Adipose tissue (tissue), 3 donors: Measurements from ENCODE around the gene RHOF. TPM values are rescaled to one million over a fixed set of nuclear protein-coding genes. Genes with fewer than 3 reads are reported as not detected.

Experiments
- H3K27ac ChIP-seq: one replicate; pipeline ENCODE4 v1.5.1; 2013; ENCODE audit warnings: low read depth, low read length
- WGBS, 3 donors: extraction: QIAGEN DNeasy Blood & Tissue Kit; methylation state at CpG; one replicate each; pipeline ENCODE4 v1.1.7; 2013; 5-methylcytosine and 5-hydroxymethylcytosine counted together
- polyA plus RNA-seq, 3 donors: library from polyadenylated mRNA; stranded (reverse); fragments of 200-250 nt; gene quantifications; one replicate each; pipeline ENCODE4 v1.2.3, GENCODE V29; 2013
- donor health status: healthy with polysubstance abuse.
- donor health status: Bipolar disorder and iron deficiency.
- donor health status: healthy.

RHOF gene, protein sequence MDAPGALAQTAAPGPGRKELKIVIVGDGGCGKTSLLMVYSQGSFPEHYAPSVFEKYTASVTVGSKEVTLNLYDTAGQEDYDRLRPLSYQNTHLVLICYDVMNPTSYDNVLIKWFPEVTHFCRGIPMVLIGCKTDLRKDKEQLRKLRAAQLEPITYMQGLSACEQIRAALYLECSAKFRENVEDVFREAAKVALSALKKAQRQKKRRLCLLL
- 1 to 10 TPM; 2.3 to 4.3 (median 3.3) TPM for polyA plus RNA-seq

DNA sequence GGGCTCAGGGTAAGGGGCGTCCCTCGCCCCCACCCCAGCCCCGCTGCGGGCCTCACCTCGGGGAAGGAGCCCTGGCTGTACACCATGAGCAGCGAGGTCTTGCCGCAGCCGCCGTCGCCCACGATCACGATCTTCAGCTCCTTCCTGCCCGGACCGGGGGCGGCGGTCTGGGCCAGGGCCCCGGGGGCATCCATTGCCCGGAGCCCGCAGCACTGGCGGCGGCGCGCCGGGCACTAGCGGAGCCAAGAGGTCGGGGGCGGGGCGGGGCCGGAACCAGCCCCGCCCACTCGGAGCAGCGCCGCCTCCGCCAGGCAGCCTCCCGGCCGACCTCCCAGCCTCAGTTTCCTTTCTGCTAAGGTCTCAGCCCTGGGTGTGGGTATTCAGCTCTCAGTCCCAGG, at the start of gene RHOF:
RHOF (minus strand) TSS at position 249 of the 398 bp plus-strand sequence; CDS start at position 194, 55 bp downstream.
- WGBS, 3 donors: 1 to 3% (median 3%) methylated on average over 31 to 36 of the region's 36 CpGs

DNA sequence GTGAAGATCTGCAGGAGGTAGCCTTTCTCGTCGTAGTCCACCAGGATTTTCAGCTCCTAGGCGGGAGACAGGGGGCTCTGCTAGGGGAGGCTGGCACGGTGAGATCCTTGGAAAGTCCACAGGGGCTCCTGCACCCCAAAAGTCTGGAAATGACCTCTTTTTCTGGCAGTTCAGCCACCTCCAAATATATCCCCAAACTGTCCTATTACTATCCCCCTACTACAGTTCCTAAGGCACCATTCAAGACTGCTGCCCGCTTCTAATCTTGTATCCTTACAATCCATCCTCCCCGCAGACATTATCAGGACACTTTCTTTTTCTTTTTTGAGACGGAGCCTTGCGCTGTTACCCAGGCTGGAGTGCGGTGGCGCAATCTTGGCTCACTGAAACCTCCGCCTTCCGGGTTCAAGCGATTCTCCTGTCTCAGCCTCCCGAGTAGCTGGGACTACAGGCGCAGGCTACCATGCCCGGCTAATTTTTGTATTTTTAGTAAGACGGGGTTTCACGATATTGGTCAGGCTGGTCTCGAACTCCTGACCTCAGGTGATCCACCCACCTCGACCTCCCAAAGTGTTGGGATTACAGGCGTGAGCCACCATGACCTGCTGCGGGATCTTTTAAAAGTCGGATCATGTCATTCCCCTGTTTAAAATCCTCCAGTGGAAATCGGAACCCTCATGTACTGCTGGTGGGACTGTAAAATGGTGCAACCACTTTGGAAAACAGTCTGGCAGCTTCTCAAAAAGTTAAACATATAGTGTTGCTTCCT, 46.7 kb upstream of the RHOF start:
- 65 to 68% (median 67%) methylated on average over 24 of the region's 24 CpGs for WGBS, 3 donors

More for the DNA sequence above, at the start of gene RHOF:
- no peak within 1 kb of the TSS for H3K27ac ChIP-seq

DNA sequence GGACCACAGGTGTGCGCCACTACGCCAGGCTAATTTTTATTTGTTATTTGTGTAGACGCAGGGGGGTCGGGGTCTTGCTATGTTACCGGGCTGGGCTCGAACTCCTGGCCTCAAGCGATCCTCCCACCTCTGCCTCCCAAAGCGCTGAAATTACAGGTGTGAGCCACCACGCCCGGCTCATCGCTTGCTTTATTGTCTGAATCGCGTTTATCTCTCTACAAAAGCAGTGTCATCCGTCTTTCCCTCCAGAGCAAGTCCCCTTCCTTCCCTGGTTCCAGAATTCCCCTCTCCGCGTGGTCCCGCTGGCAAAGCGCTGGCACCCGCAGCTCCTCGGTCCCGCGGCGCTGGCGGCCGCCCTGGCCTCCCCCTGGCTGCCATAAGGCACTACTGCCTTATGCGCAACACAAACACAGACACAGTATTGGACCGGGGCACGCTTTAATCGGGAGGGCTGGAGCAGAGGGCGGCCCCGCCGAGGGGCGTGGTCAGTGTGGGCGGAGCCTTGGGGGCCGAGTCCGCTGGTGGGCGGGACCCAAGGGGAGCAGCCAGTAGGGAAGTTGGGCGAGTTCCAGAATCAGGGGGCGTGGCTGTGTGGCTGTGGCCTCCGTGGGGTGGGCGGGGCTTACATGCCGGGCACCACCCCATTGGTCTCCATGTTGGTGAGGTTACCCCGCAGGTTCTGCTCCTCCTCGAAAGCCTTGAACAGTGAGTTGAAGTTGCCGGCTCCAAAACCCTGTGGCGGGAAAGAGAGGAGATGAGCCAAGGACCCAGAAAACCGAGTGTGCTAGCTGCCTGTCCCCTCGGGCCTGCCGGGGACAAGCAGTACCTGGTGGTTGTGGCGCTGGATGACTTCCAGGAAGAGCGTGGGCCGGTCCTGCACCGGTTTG, 45.9 kb upstream of the RHOF start:
- no peak overlapping the region for H3K27ac ChIP-seq
- 11 to 13% (median 13%) methylated on average over 53 of the region's 53 CpGs for WGBS, 3 donors

More for the DNA sequence above, 46.7 kb upstream of the RHOF start:
- H3K27ac ChIP-seq: no peak overlapping the region

DNA sequence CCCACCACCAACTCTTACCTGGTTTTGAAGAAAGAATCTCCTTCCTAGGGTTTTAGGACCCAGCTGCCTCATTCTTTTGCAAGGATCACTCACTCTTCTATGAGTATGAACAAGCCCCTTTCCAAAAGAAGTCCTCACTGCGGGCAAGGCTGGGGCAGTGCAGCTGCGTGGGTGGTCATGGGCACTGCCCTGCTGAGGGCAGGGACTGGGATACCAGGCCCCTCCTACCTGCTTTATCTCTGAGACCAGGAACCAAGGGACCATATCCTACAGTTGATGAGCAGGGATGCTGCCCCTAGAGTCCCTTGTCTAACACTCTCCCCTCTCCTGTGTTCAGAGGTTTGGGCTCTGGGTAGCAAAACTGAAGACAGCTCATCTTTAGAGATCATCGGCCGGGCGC, 44.6 kb upstream of the RHOF start:
- H3K27ac ChIP-seq: no peak overlapping the region
- WGBS, 3 donors: 87 to 89% (median 88%) methylated on average over 5 of the region's 5 CpGs

DNA sequence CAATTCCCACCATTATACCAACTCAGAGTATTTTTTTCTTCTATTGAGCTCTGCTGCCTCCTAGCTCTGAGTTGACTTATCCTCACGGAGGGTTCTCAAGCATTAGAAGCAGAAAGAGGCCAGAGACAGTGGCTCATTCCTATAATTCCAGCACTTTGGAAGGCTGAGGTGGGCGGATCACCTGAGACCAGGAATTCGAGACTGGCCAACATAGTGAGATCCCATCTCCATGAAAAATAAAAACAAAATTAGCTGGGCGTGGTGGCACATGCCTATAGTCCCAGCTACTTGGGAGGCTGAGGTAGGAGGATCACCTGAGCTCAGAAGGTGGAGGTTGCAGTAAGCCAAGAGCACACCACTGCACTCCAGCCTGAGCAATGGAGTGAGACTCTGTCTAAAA, 44.2 kb upstream of the RHOF start:
- H3K27ac ChIP-seq: no peak overlapping the region
- WGBS, 3 donors: 72 to 80% (median 79%) methylated on average over 4 of the region's 4 CpGs

DNA sequence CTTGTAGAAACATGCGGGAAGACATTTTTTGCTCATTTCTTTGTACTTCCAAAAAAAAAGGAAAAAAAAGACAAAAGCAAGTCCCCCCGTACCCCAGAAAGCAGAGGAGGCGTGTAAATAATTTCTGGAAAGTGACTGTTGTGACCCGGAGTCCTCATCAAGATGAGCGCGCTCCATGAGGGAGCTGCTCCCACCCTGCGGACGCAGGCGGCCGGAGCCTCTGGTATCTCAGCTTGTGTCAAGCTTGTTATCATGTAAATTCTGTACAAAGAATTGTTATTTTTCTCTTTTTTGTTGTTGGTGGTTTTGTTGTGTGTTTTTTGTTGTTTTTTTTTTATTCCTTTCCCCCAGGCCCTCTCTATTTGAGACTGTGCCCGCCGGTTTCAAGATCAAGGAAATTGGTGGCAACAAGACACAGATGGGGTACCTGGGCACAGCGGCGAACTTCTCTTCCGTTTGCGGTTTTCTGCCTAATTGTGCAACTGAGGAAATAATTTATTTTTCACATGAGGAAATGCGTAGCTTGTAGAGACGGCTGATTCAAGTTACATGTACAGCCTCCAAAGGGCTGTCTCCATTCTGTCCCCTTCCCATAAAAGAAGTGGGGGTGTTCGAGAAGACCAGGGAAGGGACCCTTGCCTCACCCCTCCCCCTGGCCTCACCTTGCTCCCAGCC, 38.2 kb upstream of the RHOF start:
- H3K27ac ChIP-seq: no peak overlapping the region
- WGBS, 3 donors: 75 to 93% (median 83%) methylated on average over 19 of the region's 19 CpGs

DNA sequence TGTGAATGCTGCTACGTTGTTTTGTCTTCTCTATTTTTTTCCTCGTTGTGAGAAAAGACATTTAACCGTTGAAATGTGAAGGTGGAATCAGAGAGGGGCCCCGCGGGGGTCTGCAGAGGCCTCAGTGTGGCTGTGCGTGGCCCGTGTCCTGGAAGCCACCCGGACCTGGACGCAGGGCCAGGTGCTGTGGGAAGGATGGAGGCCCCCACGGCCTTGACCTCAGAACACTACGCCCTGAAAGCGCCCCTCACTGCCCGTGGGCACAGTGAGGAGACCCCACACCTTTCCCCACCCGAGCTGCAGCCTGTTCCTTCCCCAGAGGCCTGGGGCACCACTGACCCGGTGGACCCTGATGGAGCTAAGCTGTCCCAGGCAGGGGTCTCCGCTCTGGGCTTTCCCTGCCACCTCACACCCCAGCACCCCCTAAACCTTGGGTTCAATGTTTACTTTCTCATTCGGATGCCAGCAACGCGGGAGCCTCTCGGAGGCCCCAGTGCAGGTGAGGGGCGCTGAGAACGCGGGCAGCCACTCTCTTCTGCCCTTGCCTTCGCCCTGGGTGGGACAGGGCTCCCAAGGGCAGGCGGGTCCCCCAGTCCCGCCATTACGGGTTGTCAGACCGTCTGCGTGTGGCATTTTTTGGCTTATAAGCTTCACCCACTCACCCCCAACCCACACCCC, 37.2 kb upstream of the RHOF start:
- no peak overlapping the region for H3K27ac ChIP-seq
- 90 to 91% (median 90%) methylated on average over 29 of the region's 29 CpGs for WGBS, 3 donors

DNA sequence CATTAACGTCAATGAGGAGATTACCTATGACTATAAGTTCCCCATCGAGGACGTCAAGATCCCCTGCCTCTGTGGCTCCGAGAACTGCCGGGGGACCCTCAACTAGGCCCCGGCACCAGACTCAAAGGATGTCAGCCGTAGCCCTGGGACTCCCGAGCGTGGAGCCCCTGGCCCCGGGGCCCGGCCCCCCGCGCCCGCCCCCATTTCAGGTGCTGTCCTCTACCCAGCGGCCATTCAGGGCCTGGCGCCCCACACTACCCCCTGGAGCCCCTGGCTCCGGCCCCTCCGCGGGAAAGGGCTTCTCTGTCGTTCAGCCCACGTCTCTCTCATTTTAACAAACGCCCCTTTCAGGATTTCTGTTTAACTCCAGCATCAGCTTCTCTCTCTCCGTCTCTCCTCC, 36.6 kb upstream of the RHOF start:
- WGBS, 3 donors: 88 to 92% (median 92%) methylated on average over 22 to 23 of the region's 23 CpGs
- no peak overlapping the region for H3K27ac ChIP-seq

DNA sequence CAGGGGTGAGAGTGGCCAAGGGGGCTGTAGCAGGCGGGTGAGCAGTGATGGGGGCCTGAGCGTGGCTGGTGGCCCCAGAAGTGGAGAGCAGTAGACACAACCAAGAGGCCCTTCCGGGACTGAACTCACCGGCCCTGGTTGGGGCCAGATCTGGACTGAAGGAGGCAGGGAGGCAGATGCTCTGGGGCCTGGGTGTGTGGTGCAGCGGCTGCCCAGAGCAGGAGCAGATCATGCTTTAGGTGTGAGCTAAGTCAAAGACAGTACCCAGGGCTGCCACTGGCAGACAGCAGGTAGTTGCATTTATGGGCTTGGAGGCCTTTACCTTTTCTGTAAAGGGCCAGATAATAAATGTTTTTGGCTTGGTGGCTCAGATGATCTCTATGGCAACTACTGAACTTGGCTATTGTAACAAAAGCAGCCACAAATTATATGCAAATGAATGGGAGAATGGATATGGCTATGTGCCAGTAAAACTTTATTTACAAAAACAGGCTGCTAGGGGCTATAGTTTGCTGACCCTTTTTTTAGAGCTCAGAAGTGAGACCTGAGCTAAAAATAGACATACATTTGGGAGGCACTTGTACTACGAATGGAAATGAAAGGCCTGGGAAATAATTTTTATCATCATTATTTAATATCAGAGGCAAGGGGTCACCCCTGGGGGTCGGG, 35.9 kb upstream of the RHOF start:
- 84 to 88% (median 85%) methylated on average over 7 of the region's 7 CpGs for WGBS, 3 donors
- H3K27ac ChIP-seq: no peak overlapping the region

DNA sequence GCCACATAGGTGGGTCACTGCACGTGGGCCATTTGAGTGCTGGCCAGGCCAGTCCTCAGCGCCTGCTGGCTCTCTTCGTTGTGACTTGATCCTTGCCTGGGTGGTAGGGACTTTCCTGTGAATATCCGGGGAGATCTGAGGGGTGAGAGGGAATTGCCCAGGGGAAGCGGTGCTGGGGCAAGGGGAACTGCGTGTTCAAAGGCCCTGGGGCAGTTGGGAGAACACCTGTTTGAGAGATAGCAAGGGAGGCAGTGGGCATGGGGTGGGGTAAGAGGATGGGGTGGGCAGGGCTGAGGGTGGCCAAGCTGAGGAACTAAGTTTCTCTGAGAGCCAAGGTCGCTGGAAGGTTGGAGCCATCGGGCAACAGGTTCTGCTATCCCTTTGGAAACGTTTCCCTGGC, 35.3 kb upstream of the RHOF start:
- H3K27ac ChIP-seq: no peak overlapping the region
- WGBS, 3 donors: 85 to 92% (median 90%) methylated on average over 9 of the region's 9 CpGs

DNA sequence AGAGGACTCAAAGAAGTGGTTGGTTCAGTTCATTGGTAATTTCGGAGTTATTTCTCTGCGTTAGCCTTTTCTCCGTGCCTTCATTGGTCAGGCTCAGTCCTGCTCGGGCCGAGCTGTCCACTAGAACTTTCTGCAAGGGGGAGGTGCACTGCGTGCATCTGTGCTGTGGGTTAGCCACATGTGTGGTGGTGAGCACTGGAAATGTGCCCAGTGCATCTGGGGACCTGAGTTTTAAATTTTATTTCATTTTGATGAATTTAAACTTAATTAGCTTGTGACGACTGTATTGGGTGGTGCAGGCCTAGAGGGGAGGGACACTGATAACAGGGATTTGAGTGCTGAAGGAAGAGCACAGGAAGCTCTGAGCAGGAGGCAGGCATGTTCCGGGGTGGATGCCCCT, 34.8 kb upstream of the RHOF start:
- no peak overlapping the region for H3K27ac ChIP-seq
- 91 to 95% (median 92%) methylated on average over 8 of the region's 8 CpGs for WGBS, 3 donors

DNA sequence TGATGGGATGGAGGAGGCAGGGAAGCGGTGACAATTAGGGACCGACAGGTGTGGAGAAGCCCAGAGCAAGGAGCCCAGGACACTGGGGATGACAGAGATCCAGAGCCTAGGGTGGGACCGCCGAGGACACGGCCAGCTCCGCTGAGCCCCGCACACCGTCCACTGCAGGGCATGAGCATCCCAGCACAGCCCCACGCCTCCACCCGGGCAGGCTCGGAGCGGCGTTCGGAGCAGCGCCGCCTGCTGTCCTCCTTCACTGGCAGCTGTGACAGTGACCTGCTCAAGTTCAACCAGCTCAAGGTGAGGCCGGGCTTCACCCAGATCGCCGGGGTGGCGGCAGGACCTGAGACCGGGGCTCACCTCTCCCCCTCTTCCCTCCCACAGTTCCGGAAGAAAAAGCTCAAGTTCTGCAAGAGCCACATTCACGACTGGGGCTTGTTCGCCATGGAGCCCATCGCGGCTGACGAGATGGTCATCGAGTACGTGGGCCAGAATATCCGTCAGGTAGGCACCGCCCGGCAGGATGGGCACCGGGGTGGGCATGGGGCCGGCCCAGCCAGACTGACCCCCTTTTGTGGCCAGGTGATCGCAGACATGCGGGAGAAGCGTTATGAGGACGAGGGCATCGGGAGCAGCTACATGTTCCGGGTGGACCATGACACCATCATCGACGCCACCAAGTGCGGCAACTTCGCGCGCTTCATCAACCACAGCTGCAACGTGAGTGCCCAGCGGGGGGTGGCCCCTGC, 34.0 kb upstream of the RHOF start:
- no peak overlapping the region for H3K27ac ChIP-seq
- 93 to 96% (median 94%) methylated on average over 48 of the region's 48 CpGs for WGBS, 3 donors

DNA sequence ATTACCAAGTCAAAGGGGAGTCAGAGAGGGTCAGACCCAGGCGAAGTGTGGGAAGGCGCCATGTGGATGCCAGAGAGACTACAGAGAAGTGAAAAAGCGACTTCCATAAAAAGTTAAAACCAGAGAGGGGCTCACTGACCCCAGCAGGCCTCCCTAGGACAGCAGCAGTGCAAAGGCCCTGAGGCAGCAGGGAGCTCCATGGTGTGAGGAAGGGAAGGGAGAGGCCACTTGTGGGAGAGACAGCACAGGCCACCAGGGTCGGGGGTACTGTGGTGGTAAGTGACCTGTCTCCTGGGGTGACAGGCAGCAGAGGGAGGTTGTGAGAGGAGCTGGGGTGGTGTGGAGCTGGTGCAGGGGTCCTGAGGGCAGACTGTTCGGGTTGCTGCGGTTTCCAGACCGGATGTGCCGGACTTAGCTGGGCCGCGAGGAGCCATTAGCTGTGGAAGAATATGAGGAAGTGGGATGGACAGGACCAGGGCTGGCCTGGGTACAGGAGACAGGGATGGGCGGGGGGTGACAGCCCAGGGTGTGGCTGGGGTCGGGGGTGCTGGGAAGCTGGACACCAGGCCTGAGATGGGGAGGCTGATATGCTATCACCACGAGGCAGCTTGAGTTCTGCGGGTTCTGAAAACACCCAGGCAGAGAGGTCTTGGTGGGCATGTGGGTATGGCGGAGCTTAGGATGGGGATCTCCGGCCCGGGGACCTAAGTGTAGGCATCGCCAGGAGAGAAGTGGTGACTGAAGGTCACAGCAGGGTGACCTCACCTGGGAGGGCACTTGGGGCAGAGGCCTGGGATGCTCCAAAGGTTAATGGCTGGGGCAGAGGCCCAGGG, 33.0 kb upstream of the RHOF start:
- 84 to 90% (median 87%) methylated on average over 18 of the region's 18 CpGs for WGBS, 3 donors
- no peak overlapping the region for H3K27ac ChIP-seq

DNA sequence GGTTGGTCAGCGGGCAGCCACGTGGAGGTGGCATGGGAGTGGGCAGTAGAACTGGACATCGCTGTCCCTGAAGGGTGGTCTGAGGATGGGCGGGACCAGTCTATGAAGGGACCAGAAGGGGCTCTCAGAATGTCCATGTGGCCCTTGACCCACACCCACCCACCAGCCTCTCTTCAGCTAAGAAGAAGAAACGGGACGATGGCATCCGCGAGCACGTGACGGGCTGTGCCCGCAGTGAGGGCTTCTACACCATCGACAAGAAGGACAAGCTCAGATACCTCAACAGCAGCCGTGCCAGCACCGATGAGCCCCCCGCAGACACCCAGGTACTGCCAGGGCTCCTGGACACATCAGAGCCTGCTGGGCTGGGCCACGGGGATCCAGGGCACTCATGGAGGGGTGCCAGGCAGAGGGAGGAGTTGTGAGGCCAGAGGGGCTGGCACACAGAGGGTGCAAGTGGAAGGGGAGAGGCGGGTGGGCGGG, 31.6 kb upstream of the RHOF start:
- H3K27ac ChIP-seq: no peak overlapping the region
- 92 to 93% (median 92%) methylated on average over 18 of the region's 18 CpGs for WGBS, 3 donors

DNA sequence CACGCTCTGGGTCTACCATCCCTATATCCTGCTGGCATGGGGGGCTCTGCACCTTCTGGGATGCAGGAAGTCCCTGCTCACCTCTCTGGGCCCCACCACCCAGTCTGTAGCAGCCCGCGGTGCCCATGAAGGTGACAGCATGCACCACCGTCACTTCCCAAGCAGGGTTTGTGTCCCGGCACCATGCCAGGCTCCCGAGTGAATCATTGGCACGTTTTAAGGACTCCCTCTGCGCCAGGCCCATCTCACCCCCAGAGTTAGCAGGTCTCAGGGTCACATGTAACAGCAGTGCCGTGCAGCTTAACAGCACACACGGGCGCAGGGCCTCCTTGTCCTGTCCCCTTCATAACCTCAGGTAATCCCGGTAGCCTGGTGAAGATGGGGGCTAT, 30.2 kb upstream of the RHOF start:
- 80 to 82% (median 81%) methylated on average over 12 of the region's 12 CpGs for WGBS, 3 donors
- H3K27ac ChIP-seq: no peak overlapping the region
